GM18868 (cell line): ENCODE data around the gene MAGOH.
A peak's percentile ranks its signal among the peaks of the same experiment; 100 is the strongest.

ENCODE experiments used
- ATAC-seq: cut with Tn5 transposase; IDR thresholded peaks from one replicate; pipeline ENCODE4 v1.9.1; 2021; ENCODE audit warnings: mild to moderate bottlenecking, moderate library complexity; ENCODE audit not compliant: unreplicated experiment

The MAGOH gene

DNA sequence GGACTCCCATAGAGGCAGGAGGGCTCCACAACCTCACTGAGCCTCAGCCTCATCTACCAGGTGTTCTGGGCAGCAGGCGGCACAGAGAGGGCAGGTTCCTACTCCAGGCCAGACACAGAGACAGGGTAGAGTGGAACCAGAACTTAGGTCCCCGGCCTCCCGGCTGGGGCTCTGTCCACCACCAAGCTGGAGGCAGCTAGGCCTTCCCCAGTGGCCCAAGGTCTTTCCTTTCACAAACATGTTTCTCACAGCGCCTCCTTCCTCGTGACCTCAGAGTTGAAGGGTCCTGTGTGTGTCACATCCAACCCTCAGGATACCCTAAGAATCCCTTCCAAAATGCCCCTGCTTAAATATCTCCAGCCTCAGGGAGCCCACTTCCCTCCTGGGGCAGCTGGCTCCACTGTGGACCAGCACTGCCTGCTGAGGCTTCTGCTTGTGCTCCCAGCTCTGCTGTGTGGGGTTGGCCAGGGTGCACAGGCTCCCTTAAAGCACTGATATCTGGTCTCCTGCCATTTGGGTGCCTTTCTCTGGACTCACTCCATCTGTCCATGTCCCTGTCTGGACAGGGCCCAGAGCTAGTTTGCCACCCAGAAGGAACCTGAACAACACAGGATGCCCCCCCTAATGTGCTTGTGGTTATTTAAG is 33.2 kb upstream of the MAGOH start:
- no peak for ATAC-seq

DNA sequence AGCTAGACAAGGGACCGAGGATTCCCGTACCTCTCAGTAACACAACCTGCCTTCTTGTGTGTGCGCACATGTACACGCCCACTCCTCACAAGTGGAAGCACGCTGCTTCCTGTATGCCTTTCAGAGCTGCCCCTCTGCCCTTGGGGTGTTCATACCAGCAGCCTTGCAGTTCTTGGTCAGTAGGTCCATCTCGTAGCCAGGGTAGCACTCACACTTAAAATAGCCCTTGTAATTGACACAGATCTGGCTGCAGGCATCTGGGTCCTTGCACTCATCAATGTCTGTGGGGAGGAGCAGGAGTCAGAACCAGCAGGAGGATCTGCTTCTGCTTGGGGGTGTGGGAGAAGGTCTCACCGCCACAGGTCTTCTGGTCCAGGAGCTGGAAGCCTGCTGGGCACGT is 32.6 kb upstream of the MAGOH start:
- no peak for ATAC-seq

DNA sequence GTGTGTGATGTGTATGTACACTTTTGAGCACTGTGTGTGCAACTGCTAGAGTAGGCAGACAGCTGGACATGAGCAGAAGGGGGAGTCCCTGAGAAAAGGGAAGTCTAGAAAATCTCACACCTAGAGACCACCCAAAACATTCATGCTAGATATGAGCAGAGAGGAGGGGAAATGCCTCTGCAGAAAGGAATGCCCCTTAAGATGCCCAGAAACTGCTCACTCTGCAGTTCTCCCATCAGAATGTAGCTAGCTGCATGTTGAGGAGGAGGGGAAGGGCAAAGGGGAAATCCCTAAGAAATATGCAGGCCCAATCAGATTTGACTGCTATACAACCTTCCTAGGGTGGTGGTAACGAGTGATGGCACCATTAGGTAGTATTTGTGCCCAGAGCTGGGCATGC is 31.8 kb upstream of the MAGOH start:
- peak; percentile 52 for ATAC-seq

DNA sequence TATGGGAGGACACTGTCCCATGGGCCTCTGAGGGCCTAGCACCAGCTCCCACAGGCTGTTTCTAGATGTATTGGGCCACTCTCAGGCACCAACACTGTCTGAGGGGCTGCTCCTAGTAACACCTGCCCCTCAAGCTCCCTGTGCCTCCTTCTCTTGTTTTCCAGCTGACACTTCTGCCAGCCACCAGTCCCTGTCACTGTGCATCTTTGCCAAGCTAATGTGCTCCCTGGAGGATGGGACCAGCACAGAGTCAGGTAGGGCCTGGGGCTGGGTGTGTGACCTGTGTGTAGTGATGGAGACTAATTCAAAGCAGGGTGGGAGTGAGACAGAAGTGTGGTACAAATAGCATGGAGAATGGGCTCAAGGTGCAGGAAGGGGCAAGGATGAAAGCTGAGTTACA is 29.4 kb upstream of the MAGOH start:
- no peak for ATAC-seq

DNA sequence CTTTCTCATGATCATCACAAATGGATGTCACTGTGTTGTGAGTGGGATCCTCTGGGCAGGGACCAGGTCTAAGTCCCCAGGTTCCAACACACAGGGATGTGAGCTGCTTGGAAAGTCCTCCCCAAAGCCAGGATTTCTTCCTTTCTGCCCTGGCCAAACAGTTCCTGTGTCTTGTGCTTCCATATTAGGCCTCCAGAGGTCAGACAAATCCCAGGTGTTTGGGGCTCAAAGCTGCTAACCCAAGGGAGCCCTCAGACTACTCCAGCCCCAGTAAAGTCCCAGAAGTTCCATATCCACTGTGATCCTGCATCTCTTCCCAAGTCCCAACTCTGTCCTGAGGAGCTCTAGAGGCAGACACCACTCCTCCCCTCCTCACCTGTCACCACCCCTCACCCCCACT is 27.7 kb upstream of the MAGOH start:
- no peak for ATAC-seq

DNA sequence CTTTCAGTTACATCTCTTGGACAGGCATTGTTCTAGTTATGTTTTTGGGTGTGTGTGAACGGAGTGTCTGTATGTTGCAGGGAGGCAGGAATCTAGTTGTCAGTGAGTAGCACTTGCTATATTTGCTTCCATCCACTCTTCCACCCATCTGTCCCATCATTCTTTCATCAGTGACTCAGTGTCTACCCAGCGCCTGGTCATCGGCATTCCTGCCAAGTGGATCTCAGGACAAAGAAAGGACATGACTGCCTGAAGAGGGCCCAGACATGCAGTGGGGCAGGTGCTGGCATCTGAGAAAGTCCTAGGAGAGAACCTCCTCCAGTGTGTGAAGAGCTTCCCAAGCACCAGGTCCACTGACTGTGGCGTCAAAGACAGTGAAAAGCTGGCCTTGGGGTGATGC is 27.3 kb upstream of the MAGOH start:
- ATAC-seq: no peak

DNA sequence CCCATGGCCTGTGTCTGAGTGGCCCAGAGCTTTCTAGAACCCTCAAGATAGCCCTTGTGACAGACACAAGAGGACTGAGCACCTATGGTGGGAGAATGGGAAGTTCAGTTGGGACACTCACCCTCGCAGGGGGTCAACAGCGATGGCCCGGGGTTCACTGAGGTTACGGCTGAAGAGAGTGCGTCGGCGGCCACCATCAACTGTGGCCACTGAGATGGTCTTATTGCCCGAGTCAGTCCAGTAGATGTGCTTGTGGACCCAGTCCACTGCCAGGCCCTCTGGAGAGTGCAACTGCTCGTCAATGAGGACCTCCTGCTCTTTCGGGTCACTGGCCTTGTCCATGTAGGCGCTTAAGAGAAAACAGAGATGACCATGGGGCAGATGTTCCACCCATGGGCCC is 25.7 kb upstream of the MAGOH start:
- ATAC-seq: no peak

DNA sequence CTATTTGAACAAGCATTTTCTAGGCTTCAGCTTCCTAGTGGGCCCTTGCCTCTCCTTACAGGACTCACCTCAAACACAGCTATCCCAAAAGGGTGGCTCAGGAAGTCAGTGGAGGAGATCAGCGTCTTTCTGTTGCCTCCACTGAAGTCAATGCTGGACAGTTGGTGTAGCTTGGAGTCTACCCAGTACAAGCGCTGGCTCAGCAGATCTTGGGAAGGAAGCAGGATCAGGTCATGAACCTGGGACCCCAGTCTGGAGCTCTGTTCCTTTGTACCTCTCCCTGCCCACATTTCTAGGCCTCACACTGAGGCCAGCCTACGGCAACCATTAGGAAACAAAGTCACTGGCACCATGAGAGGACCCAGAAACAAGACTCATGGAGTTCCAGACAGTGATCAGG is 23.7 kb upstream of the MAGOH start:
- no peak for ATAC-seq

DNA sequence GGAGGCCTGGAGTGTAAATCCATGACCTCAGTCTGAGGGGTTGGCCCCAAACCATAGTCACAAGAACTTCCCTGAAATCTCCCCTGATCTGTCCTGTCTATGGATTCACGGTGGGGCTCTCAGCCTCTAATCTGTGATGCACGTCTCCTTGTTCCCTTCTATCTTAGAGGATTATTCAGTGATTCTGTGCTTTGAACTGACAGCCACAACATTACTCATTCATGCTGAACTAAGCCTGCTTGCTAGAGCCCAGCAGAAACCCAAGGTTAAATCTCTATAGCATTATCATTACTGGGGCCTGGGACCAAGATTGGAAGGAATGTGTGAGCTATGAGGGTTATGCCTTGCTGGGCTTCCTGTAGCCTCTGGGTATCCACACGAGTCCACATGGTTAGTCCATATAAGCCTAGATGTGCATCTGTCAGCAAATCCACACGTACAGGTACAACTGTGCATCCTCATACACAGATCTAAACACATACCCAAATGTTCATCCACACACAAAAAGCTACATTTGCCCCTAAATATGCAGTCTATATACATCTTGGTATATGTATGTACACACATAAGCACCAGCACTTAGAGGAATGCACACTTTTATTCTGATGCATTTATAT is 22.4 kb upstream of the MAGOH start:
- ATAC-seq: no peak

DNA sequence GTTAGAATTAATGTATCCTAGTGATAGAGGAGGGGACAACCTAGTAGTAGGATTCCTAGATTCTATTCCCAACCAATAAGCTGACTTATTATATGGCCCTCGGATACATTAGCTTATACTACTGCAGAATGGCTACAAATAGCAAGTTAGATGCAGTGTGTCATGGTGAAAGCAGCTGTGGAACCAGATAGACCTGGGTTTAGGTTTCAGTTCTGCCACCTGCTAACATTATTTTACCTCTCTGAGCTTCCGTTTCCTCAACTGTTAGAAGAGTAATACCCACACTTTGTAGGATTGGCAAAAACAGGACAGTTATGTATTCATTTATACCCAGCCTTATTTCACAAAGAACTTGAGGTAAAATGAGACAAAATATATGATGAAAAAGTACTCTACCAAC is 21.6 kb upstream of the MAGOH start:
- ATAC-seq: peak; percentile 81

DNA sequence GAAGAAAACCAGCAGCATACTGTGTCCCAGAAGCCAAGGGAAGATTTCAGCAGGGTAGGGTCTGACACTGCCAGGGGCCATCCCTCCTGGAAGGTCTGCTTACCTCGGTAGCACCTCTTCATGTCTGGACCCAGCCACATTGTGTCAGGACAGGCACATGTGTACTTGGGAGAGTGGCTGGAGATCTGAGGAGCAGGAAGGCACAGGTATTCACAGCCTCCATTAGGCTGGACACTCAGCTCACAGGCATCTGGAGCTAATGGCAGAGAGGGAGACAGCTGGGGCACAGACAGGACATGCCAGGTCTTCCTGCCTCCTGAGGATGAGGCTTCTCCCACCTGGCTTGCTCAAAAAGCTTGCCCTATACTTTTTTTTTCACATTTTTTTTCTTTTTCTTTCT is 19.9 kb upstream of the MAGOH start:
- ATAC-seq: no peak

DNA sequence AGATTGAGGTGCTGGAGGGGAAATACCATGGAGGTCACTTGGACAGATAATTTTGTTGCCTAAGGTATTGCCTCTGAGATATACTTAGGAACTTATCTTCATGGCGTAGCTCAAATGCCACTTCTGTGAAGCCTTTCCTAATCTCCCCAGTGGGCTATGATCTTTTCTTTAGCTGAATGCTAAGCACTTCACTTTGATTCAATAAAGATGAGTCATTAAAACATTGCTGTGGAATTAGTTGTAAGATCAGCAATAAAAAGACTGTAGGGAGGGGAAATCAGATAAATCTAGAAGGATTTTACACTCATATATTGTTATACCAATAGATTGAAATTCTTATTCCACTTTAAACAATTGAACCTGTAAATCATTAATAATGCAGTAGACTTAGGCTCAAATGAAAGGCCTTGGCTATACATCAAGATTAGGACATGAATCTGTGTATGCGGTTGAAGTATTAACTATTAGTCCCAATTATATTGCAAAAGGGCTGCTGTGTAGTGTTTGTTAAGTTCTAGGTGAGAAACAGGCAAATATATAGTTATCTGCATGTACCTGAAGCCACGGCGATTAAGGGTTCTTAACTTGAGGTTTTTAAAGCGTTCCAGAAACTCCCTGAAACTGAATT is 19.2 kb upstream of the MAGOH start:
- ATAC-seq: no peak

DNA sequence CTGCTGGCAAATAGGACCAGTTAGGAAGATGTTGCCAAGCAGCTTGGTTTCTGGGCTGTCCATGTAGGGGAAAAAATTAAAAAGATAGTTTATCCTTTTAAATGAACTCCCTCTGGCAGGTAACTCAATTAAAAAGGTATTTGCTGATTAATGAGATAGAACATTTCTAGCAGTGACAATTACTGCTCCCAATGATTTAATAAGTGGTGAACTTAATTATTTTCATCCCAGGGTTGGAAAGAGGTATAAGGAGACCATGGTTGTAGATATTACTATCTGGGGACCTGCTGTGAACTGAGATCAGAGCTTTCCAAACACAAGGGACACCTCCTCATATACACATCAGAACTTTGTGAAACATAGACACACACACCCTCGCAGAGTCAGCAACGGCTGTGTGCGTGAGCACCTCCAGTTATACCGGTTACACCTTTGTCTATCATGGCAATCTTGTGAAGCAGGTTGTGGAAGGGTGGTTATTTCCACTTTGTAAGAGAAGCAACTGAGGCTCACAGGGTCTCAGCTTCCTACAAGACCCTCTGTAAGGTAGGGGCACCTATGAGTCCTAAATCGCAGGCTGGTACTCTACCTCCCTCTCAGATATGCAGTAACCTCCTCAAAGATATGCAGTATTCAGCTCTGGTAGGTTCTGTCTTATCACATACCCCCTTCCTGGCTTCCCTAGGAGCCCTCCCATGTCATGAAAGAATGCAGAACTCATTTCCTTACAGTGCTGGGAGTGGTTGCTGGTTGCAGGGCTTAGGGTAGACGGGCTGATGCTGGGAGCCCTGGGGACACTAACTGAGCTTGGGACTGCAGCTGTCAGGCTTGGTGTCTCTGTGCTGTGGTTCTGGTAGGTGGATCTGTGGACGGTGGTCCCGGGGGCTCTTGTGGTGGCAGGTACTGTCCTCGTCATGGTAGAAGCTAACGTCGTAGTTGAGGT is 18.5 kb upstream of the MAGOH start:
- no peak for ATAC-seq

DNA sequence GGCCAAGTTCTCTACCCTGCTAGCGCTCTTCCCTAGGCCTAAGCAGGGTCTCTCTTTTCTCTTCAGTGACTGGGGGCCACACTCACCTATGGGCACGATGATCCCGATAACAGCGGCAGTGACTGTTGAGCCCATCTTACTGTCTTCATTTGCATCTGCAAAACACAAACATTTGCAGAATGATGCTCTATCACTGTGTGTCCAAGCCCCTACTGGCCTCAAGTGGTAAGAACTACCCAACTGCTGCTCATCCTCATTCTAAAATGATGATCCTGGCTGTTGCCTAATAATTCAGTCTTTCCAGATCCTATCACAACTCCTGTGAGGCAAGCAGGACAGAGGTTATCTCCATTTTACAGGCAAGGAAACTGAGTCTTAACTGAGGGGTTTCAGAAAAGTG is 16.7 kb upstream of the MAGOH start:
- ATAC-seq: no peak

DNA sequence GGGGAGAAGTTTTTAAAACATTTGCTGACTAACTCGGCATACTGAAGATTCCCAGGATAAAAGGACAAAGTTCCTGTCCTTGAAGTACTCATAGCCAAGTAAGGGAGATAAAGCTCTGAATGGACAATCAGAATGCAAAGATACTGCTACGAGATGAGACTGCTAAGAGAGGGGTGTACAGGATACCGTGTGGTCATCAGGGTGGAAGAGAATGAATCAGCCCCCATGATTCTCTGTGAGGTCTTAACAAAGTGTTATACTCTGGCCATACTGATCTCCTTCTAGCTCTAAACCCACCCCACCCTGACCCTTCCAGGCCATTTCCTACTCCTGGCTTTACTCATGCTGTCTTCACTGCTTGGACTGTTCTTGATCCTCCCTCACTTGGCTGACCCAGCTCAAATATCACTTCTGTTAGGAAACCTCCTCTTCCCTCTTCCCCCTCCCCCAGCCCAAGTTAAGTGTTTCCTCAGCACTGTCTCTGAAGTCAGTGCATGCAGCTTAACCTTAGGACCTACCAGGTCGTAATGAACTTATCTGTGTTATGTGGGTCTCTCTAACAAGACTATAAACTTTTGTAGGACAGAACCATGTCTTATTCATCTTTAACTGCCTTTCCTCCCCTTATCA is 15.8 kb upstream of the MAGOH start:
- no peak for ATAC-seq

DNA sequence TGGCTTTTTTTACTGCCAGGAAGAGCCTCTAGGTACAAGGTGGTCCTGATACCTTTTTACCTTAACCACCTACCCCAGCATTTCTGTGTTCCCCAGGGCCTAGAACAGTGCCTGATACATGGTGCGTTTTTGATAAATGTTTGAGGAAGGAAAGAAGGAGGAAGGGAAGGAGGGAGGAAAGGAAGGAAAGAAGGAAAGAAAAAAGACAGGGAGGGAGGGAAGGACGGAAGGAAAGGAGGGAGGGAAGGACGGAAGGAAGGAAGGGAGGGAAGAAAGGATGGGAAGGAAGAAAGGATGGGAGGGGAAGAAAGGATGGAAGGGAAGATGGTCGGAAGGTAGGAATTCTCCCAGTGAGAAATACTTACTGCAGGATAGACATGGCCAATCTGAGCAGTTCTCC is 12.0 kb upstream of the MAGOH start:
- ATAC-seq: no peak

DNA sequence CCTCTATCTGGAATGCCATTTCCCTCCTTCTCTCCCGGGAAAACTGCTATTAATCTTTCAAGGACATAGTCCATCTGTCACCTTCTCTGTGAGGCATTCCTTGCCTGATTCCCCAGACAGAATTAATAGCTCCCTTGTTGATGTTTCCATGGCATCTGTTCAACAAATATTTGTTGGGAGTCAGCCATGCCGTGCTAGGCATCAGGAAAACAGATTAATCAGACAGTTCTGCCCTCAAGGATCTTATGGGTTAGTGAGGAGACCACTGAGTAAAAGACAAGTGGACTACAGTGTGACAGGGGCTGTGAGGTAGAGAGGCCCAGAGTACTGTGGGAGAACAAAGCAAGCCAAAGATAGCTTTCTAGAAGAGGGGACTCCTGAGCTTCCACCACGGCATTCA is 11.4 kb upstream of the MAGOH start:
- ATAC-seq: no peak

DNA sequence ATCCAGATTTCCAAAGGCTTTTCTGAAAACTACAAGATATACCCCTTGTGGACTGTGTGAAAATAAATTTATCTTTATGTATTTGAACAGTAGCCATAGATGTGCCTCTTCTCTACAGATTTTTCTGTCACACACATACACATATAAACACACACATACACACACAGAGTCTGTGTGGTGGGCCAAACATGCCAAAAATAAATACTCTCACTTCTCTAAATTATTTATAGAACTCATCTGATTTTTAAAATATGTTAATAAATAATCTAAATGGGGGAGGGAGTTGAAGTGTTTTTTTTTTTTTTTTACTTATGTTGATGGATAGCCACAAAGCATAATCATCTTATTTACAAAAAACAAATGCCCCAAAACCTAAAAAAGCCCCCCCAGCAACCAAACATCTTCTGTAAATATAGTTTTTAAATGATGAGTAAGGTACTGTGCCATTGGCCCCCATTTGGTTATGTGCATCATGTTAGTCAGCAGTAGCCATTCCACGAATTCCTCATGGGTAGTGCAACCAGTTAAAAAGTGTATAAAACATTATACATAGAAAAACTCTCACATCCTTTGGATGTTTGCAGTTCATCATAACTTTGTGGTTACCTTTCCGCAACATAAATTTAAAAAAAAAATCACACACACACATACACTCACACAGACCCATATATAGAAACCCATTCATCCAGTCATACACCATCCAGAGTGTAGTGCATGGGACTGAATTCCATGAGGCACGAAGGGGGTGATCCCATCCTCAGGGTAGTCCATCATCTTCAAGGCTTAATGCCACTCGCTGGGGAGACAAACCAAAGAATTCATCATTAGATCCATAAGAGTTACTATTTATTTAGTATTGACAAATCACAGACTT is 8.2 kb upstream of the MAGOH start:
- ATAC-seq: no peak

DNA sequence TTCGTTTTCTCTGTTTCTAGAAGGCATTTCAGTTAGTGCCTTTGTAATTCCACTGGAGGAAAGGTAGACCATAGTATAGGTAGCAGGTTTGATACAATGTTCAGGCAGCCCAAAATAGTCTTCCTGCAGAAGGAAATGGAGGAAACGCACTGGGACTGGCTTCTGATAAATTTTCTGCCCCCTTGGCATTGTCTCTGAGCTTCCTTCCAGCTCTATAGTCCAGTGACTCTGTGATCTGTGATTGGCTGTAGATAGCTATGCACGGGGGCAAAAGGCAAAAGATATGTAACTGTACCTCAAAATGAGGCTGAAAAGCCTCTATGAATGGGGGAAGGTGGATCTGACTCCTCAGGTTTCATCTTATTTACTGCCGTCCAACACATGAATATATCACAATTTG is 5.8 kb upstream of the MAGOH start:
- ATAC-seq: no peak

DNA sequence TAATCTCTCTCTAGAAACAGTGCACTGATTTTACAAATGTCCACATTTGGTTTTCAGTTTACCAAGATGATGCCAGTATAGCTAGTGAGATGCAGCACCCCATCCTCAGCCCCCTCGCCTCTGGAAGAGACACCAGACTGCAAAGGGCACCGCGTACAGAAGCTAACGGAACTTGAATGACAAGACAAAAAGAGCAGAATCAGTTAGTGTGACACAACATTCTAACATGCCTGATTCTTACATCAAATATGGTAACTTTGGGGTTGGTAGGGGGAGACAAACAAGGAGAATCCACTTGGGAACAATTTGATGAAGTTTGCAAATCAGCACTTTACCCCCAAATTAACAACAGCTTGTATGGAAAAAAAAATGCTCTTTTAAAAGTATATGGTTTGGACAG is 4.1 kb upstream of the MAGOH start:
- ATAC-seq: no peak
